Esophagus squamous epithelium (tissue), 5 donors: Measurements from ENCODE around the gene TPD52L1. TPM values are rescaled to one million over a fixed set of nuclear protein-coding genes. Genes with fewer than 3 reads are reported as not detected.

ENCODE experiments used
- DNase-seq: peaks from one replicate; lab custom pipeline; 2025; lab: John Stamatoyannopoulos, UW
- H3K27ac ChIP-seq, 4 donors: fragments of 200-600 bp; sonication (generic); one replicate each; pipeline ENCODE4 v1.5.1; 2016 to 2019; ENCODE audit warnings: mild to moderate bottlenecking in 1 of 4
- H3K27me3 ChIP-seq, 4 donors: fragments of 200-600 bp; sonication (generic); 1 replicate in 3 of 4; 2 replicates in 1 of 4; pipeline versions ENCODE4 v1.5.1 to v1.6.0; 2017 to 2021; ENCODE audit warnings: antibody characterized with exemption in 1 of 4
- H3K36me3 ChIP-seq, 3 donors: fragments of 200-600 bp; sonication (generic); one replicate each; pipeline ENCODE4 v1.5.1; 2016 to 2019
- H3K4me1 ChIP-seq, 3 donors: fragments of 200-600 bp; sonication (generic); one replicate each; pipeline ENCODE4 v1.5.1; 2017 to 2019
- H3K4me3 ChIP-seq, 4 donors: fragments of 200-600 bp; sonication (generic); 1 replicate in 3 of 4; 2 replicates in 1 of 4; pipeline ENCODE4 v1.5.1; 2016 to 2019; ENCODE audit warnings: mild to moderate bottlenecking in 2 of 4, moderate library complexity in 1 of 4
- H3K9me3 ChIP-seq, 3 donors: fragments of 200-600 bp; sonication (generic); one replicate each; pipeline ENCODE4 v1.5.1; 2016 to 2019
- CTCF ChIP-seq, 6 experiments: fragments of 450-650 bp in 4 of 6; fragments of 200-600 bp in 2 of 6; sonication (generic) in 2 of 6; IDR thresholded peaks; one replicate each; pipeline ENCODE4 v1.5.1; 2016 to 2019; ENCODE audit warnings: antibody characterized with exemption in 6 of 6, mild to moderate bottlenecking in 4 of 6, moderate library complexity in 4 of 6
- POLR2A ChIP-seq, 4 donors: fragments of 450-650 bp; IDR thresholded peaks; one replicate each; pipeline ENCODE4 v1.6.1; 2017; ENCODE audit warnings: antibody characterized with exemption in 4 of 4, mild to moderate bottlenecking in 4 of 4, moderate library complexity in 3 of 4
- WGBS, 2 donors: methylation state at CpG; one replicate each; pipeline ENCODE4 v1.1.5; 2018; 5-methylcytosine and 5-hydroxymethylcytosine counted together
- intact Hi-C: fragments of 100-400 bp; cut with DNase I; formaldehyde crosslinking; loops from one replicate; pipeline ENCODE4 v1.15.0; 2022
- total RNA-seq, 4 donors: library from RNA; depleted of rRNA; stranded (reverse); fragments of >200 nt; gene quantifications; one replicate each; pipeline ENCODE4 v1.1.0, GENCODE V29; 2016
- donor health status: DM: yes; HTN: yes; CAD: no.

TPD52L1 gene
- total RNA-seq, 4 donors from 2014 or later: 202 to 409 (median 275) TPM

DNA sequence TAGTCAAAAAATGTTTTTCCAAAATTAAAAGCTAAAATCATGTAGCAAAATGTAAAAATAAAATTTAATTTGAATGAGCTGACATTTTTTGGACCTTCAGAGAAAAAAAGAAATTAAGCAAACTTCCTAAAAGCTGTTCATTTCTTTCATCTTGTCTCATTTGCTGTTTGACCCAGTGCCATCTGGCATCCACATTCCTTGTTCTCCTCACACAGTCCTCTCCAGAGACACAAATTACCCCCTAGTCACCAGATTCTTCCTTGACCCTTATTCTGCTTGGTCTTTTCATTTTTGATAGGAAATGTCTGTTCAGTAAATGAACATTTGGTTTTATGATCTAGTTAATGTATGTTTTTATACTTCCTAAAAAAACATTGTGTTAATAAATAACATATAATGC lies 93.0 kb downstream of the TPD52L1 start:
- Histone ChIP-seq H3K9me3 (peaks cover 0 to 10% (median 0%) of the 10 kb centered on the region in 3 donors), H3K36me3 (peaks cover 0 to 26% (median 0%) of the 10 kb centered on the region in 3 donors), H3K4me3 (no peak overlapping the region), H3K27ac (peak overlapping the region in 3 of 4 donors; percentile 62 to 78 (median 63)), H3K4me1 (peaks cover 6 to 36% (median 14%) of the 10 kb centered on the region in 3 donors), H3K27me3 (no peaks in the 10 kb centered on the region)
- TF ChIP-seq CTCF (IDR thresholded peaks at IDR 0.05) (no peak), POLR2A (IDR thresholded peaks at IDR 0.05) (no peak)
- intact Hi-C loops: no loop called here
- DNase-seq: no peak

DNA sequence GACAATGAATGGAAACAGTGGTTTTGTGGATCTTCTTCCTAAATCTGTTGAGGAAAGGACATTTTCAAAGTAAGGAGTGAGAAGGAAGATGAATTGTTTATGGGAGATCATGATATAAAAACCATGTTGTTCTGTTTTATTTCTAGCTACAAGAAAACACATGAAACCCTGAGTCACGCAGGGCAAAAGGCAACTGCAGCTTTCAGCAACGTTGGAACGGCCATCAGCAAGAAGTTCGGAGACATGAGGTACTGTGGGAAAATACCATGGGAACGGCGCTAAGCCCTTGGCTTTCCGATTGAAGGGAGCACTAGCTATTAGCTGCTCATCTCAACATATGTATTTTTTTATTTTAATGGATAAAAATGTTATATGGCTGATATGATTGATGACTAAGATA lies 94.6 kb downstream of the TPD52L1 start:
- WGBS, 2 donors: 75 to 83% methylated on average over 7 of the region's 7 CpGs
- TF ChIP-seq POLR2A (IDR thresholded peaks at IDR 0.05) (no peak), CTCF (IDR thresholded peaks at IDR 0.05) (no peak)
- intact Hi-C loops: no loop called here

GRCh38 chr6:125250511-125250910 lies 96.9 kb downstream of the TPD52L1 start:
- no peak for TF ChIP-seq CTCF (IDR thresholded peaks at IDR 0.05)
- no peak for TF ChIP-seq POLR2A (IDR thresholded peaks at IDR 0.05)
- Histone ChIP-seq H3K36me3 (peaks cover 0 to 31% (median 0%) of the 10 kb centered on the region in 3 donors), H3K4me3 (no peak overlapping the region), H3K4me1 (peaks cover 17 to 53% (median 19%) of the 10 kb centered on the region in 3 donors), H3K27ac (no peak overlapping the region), H3K27me3 (no peaks in the 10 kb centered on the region), H3K9me3 (no peaks in the 10 kb centered on the region)
- WGBS, 2 donors: 78 to 93% methylated on average over 1 of the region's 1 CpG
- intact Hi-C loops: no loop called here
- DNase-seq: no peak

More for the DNA sequence above, 94.6 kb downstream of the TPD52L1 start:
- Histone ChIP-seq H3K4me3 (no peak overlapping the region), H3K36me3 (peaks cover 0 to 31% (median 0%) of the 10 kb centered on the region in 3 donors), H3K27ac (no peak overlapping the region), H3K4me1 (peaks cover 16 to 52% (median 17%) of the 10 kb centered on the region in 3 donors), H3K9me3 (peaks cover 0 to 2% (median 0%) of the 10 kb centered on the region in 3 donors), H3K27me3 (no peaks in the 10 kb centered on the region)
- DNase-seq: no peak

DNA sequence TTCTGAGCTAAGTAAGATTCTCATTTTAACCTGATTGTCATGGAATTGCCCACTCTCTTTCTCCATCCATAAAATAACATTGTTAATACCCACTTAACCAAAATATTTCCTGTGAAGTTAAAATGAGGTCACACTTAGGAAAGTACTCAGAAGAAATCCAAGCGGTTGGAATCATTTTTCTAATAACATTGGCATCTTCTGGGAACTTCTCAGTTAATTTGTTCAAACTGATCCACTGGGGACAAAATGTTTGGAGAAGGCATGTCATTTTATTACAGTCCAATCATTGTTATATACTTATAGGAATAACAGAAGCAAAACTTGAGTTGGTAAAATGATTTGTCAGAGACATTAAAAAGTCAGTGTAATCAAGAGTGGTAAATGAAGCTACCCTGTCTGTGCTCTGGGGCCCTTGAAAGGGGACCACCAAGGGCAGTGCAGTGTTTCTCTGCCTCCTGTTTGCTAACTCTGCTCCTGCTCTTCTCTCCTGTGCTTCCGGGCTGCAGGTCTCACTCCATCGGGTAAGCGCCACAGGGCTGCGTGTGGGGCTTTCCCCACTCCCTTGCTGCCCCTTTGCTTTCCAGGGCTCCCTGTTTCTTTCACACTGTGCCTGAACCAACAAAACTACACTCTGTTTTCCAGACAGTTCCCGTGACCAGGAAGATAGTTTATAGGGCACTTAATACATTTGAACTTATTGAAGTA lies 98.1 kb downstream of the TPD52L1 start:
- Histone ChIP-seq H3K9me3 (no peaks in the 10 kb centered on the region), H3K27me3 (no peaks in the 10 kb centered on the region), H3K36me3 (peaks cover 0 to 31% (median 0%) of the 10 kb centered on the region in 3 donors), H3K27ac (peak overlapping the region in 2 of 4 donors; percentile 14 to 43), H3K4me3 (no peak overlapping the region), H3K4me1 (peaks cover 8 to 41% (median 17%) of the 10 kb centered on the region in 3 donors)
- intact Hi-C loops: no loop called here
- DNase-seq: no peak
- 44 to 49% methylated on average over 6 of the region's 6 CpGs for WGBS, 2 donors
- TF ChIP-seq POLR2A (IDR thresholded peaks at IDR 0.05) (no peak), CTCF (IDR thresholded peaks at IDR 0.05) (no peak)

GRCh38 chr6:125252891-125253290 lies 99.3 kb downstream of the TPD52L1 start:
- Histone ChIP-seq H3K9me3 (no peaks in the 10 kb centered on the region), H3K36me3 (peaks cover 0 to 38% (median 0%) of the 10 kb centered on the region in 3 donors), H3K4me3 (no peak overlapping the region), H3K4me1 (peaks cover 8 to 34% (median 17%) of the 10 kb centered on the region in 3 donors), H3K27ac (peak overlapping the region in 3 of 4 donors; percentile 24 to 49 (median 34)), H3K27me3 (no peaks in the 10 kb centered on the region)
- intact Hi-C loops: no loop called here
- DNase-seq: no peak
- TF ChIP-seq CTCF (IDR thresholded peaks at IDR 0.05) (no peak), POLR2A (IDR thresholded peaks at IDR 0.05) (no peak)
- 40 to 50% methylated on average over 1 of the region's 1 CpG for WGBS, 2 donors
